ENCODE measurements around the gene PLEKHM3. TPM values are rescaled to one million over a fixed set of nuclear protein-coding genes. Genes with fewer than 3 reads are reported as not detected.

PLEKHM3 gene
- total RNA-seq, 1 donor from 2014 or later, result 10.4 TPM

DNA sequence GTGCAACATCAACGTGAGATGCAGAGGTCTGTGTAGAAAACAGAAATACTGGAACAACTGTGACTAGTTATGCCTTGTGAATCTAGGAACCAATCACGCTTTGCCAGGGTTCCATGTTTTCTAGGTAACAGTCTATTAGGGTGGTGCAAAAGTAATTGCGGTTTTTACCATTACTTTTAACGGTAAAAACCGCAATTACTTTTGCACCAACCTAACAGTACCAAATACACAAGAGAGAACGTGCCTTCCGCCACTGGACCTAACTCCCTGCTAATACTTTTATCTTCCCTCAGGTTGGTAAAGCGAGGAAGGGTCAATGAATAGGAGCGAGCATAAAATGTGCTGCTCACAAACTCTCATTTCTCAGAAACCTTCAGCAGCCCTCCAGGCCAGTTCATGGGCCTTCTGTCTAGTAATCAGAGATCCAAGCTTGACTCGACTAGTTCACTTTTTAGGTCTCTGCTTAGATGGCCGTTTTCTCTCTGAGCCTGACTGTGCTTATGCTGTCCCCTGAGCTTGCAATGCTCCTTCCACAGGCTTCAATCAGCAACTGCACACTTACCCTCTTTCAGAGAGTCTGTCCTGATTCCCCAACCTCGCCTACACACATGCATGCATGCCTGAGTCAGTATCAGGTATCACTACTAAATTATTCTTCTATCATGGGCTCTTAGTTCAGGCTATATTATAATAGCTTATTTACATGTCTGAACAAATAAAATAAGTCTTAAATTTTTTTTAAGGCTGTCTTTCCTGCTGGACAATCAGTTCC lies 47.0 kb downstream of the PLEKHM3 start:
- Mint-ChIP-seq H3K4me1 (ENCODE audit: unreplicated experiment) (peaks cover 7% of the 10 kb centered on the region), H3K9me3 (ENCODE audit: unreplicated experiment) (no peaks in the 10 kb centered on the region), H3K27me3 (ENCODE audit: unreplicated experiment) (no peaks in the 10 kb centered on the region), H3K4me3 (ENCODE audit: unreplicated experiment) (no peak overlapping the region), H3K36me3 (ENCODE audit: low read depth, unreplicated experiment) (no peaks in the 10 kb centered on the region), H3K27ac (ENCODE audit: unreplicated experiment) (no peak overlapping the region)
- TF ChIP-seq, protein P1, sequence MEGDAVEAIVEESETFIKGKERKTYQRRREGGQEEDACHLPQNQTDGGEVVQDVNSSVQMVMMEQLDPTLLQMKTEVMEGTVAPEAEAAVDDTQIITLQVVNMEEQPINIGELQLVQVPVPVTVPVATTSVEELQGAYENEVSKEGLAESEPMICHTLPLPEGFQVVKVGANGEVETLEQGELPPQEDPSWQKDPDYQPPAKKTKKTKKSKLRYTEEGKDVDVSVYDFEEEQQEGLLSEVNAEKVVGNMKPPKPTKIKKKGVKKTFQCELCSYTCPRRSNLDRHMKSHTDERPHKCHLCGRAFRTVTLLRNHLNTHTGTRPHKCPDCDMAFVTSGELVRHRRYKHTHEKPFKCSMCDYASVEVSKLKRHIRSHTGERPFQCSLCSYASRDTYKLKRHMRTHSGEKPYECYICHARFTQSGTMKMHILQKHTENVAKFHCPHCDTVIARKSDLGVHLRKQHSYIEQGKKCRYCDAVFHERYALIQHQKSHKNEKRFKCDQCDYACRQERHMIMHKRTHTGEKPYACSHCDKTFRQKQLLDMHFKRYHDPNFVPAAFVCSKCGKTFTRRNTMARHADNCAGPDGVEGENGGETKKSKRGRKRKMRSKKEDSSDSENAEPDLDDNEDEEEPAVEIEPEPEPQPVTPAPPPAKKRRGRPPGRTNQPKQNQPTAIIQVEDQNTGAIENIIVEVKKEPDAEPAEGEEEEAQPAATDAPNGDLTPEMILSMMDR (IDR thresholded peaks at IDR 0.05; ENCODE audit: unreplicated experiment), result no peak
- DNase-seq (ENCODE audit: low spot score), result no peak

DNA sequence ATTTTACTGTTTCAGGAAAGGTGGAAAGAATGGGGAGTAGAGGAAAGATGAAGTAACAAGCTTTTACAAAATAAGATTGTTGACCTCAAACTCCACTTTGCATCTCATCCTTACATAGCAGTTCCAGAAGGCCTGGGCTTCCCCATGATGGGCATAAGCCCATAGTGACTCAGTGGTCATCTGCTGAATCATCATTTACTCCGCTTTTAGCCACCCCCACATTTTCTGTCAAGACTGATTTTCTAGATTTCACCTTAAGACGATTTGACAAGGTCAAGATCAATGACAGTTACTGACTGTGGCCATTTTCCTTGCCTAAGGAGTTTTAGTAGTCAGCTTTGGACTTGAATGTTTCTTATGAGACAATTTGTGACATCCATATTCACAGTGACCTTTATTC lies 49.4 kb downstream of the PLEKHM3 start:
- Mint-ChIP-seq H3K27me3 (ENCODE audit: unreplicated experiment) (no peaks in the 10 kb centered on the region), H3K27ac (ENCODE audit: unreplicated experiment) (no peak overlapping the region), H3K36me3 (ENCODE audit: low read depth, unreplicated experiment) (no peaks in the 10 kb centered on the region), H3K9me3 (ENCODE audit: unreplicated experiment) (no peaks in the 10 kb centered on the region), H3K4me1 (ENCODE audit: unreplicated experiment) (peaks cover 7% of the 10 kb centered on the region), H3K4me3 (ENCODE audit: unreplicated experiment) (no peak overlapping the region)
- TF ChIP-seq, protein P1 (IDR thresholded peaks at IDR 0.05; ENCODE audit: unreplicated experiment), result no peak
- no peak for DNase-seq (ENCODE audit: low spot score)

DNA sequence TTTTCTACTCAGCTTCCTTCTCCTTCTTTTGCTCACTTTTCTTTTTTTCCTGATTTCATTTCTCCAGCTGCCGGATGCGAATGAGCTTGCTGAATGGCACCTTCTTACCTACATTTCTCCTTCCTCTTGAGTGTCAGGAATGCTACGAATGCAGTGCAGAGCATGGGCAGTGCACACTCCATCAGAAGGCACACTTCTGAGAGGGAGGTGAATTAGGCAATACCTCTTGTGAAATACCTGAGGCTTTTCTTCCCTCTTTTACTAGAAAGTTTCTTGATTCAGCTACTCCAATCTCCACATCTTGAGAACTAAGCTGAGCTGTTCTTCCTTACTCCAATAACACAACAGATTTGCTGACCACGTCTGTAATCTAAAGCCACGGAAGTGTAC lies 51.1 kb downstream of the PLEKHM3 start:
- H3K27me3 Mint-ChIP-seq (ENCODE audit: unreplicated experiment), result no peaks in the 10 kb centered on the region
- H3K4me1 Mint-ChIP-seq (ENCODE audit: unreplicated experiment), result peaks cover 11% of the 10 kb centered on the region
- no peak overlapping the region for H3K4me3 Mint-ChIP-seq (ENCODE audit: unreplicated experiment)
- H3K27ac Mint-ChIP-seq (ENCODE audit: unreplicated experiment), result no peak overlapping the region
- no peak for DNase-seq (ENCODE audit: low spot score)
- TF ChIP-seq, protein P1 (IDR thresholded peaks at IDR 0.05; ENCODE audit: unreplicated experiment), result no peak
- H3K9me3 Mint-ChIP-seq (ENCODE audit: unreplicated experiment), result no peaks in the 10 kb centered on the region
- H3K36me3 Mint-ChIP-seq (ENCODE audit: low read depth, unreplicated experiment), result no peaks in the 10 kb centered on the region

DNA sequence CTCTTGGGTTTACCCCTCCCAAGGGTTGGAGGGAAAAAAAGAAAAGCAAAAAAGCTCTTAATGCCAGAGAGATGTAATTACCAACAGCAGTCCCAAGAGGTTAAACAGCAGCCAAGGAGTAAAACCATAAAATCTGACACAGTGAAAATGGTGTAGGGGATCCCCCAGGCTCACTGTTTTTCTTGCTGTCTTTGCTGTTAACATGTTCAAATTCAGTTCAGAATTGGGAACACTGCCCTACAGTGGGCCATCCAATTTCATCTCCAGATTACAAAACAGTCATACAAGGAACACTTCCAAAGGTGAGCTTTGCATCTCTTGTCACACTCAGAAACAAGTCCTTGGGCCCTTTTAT lies 54.5 kb downstream of the PLEKHM3 start:
- Mint-ChIP-seq H3K27me3 (ENCODE audit: unreplicated experiment) (no peaks in the 10 kb centered on the region), H3K27ac (ENCODE audit: unreplicated experiment) (no peak overlapping the region), H3K4me3 (ENCODE audit: unreplicated experiment) (no peak overlapping the region)

More for the DNA sequence above, 54.5 kb downstream of the PLEKHM3 start:
- no peaks in the 10 kb centered on the region for H3K36me3 Mint-ChIP-seq (ENCODE audit: low read depth, unreplicated experiment)
- no peaks in the 10 kb centered on the region for H3K9me3 Mint-ChIP-seq (ENCODE audit: unreplicated experiment)
- peaks cover 11% of the 10 kb centered on the region for H3K4me1 Mint-ChIP-seq (ENCODE audit: unreplicated experiment)
- TF ChIP-seq, protein P1 (IDR thresholded peaks at IDR 0.05; ENCODE audit: unreplicated experiment), result no peak
- DNase-seq (ENCODE audit: low spot score), result no peak
